GM12872 (cell line): ENCODE results near the gene IDH3B.

Source experiments
- CTCF ChIP-seq: IDR thresholded peaks from 3 replicates; pipeline ENCODE4 v1.5.1; 2011; ENCODE audit warnings: low read depth, mild to moderate bottlenecking, low read length, moderate library complexity; ENCODE audit not compliant: insufficient read depth

The IDH3B gene

GRCh38 chr20:2633381-2633780 lies 30.6 kb downstream of the IDH3B start:
- TF ChIP-seq CTCF: no peak

- no peak for TF ChIP-seq CTCF
Observed at GRCh38 chr20:2631228-2631627, 32.8 kb downstream of the IDH3B start.

- TF ChIP-seq CTCF: no peak
Observed at GRCh38 chr20:2626853-2627541, 37.0 kb downstream of the IDH3B start.

GRCh38 chr20:2625062-2625461 lies 39.0 kb downstream of the IDH3B start:
- TF ChIP-seq CTCF: no peak

GRCh38 chr20:2624190-2624589 lies 39.8 kb downstream of the IDH3B start:
- TF ChIP-seq CTCF: no peak

GRCh38 chr20:2619961-2620595 lies 43.9 kb downstream of the IDH3B start:
- TF ChIP-seq CTCF: no peak

GRCh38 chr20:2619337-2619736 lies 44.7 kb downstream of the IDH3B start:
- no peak for TF ChIP-seq CTCF
